Embryonic facial prominence (tissue), 1 donor: ENCODE data around the gene OXSR1.
A peak's percentile ranks its signal among the peaks of the same experiment; 100 is the strongest.
"Not testable (repeated sequence)": the region's sequence is repeated elsewhere in the genome, so short reads cannot be mapped to it uniquely, and the experiment has no call there.

ENCODE experiments used
- DNase-seq: peaks from one replicate; pipeline ENCODE4 v3.0.0-alpha.2; 2016; ENCODE audit errors: extremely low spot score

Gene OXSR1

GRCh38 chr3:38165722-38166387 is 518 bp downstream of the OXSR1 start:
- peak; percentile 37 for DNase-seq

GRCh38 chr3:38167591-38167990 is 2.3 kb downstream of the OXSR1 start:
- no peak for DNase-seq

GRCh38 chr3:38168151-38169026 is 3.1 kb downstream of the OXSR1 start:
- no peak for DNase-seq

GRCh38 chr3:38169027-38169317 is 3.6 kb downstream of the OXSR1 start:
- DNase-seq: no peak

- no peak for DNase-seq
Measured at GRCh38 chr3:38170722-38171121, 5.4 kb downstream of the OXSR1 start.

- no peak for DNase-seq
Measured at GRCh38 chr3:38171622-38172021, 6.3 kb downstream of the OXSR1 start.

- DNase-seq: no peak
Measured at GRCh38 chr3:38173834-38174418, 8.6 kb downstream of the OXSR1 start.

- no peak for DNase-seq
Measured at GRCh38 chr3:38177181-38177580, 11.8 kb downstream of the OXSR1 start.

- no peak for DNase-seq
Measured at GRCh38 chr3:38186781-38187180, 21.4 kb downstream of the OXSR1 start.

GRCh38 chr3:38190481-38190881 is 25.1 kb downstream of the OXSR1 start:
- DNase-seq: no peak

- DNase-seq: not testable (repeated sequence)
Measured at GRCh38 chr3:38202931-38203330, 37.6 kb downstream of the OXSR1 start.

GRCh38 chr3:38203690-38204089 is 38.4 kb downstream of the OXSR1 start:
- DNase-seq: no peak

GRCh38 chr3:38204599-38205471 is 39.5 kb downstream of the OXSR1 start:
- DNase-seq: no peak

GRCh38 chr3:38205472-38205805 is 40.1 kb downstream of the OXSR1 start:
- no peak for DNase-seq

- no peak for DNase-seq
Measured at GRCh38 chr3:38207254-38208003, 42.1 kb downstream of the OXSR1 start.

- no peak for DNase-seq
Measured at GRCh38 chr3:38210141-38210757, 44.9 kb downstream of the OXSR1 start.

GRCh38 chr3:38212141-38212540 is 46.8 kb downstream of the OXSR1 start:
- DNase-seq: no peak

- no peak for DNase-seq
Measured at GRCh38 chr3:38214560-38214959, 49.2 kb downstream of the OXSR1 start.

GRCh38 chr3:38219609-38220197 is 54.4 kb downstream of the OXSR1 start:
- no peak for DNase-seq

GRCh38 chr3:38221005-38221404 is 55.7 kb downstream of the OXSR1 start:
- no peak for DNase-seq
